Loucy (cell line): ENCODE data around the gene NID2.

Experiments used
- H2AFZ ChIP-seq: fragments of 200-600 bp; sonication (generic); 2 replicates; pipeline ENCODE4 v1.6.0; 2016; ENCODE audit warnings: antibody characterized with exemption, mild to moderate bottlenecking, low read length, moderate library complexity
- H3F3A ChIP-seq: fragments of 200-600 bp; 2 replicates; pipeline ENCODE4 v1.6.0; 2016; ENCODE audit warnings: antibody characterized with exemption, low read depth, mild to moderate bottlenecking
- H3K27me3 ChIP-seq: fragments of 200-600 bp; sonication (generic); 2 replicates; pipeline ENCODE4 v1.6.1; 2014; ENCODE audit warnings: low read length, mild to moderate bottlenecking; ENCODE audit not compliant: insufficient read depth, poor library complexity, severe bottlenecking
- H3K36me3 ChIP-seq: fragments of 200-600 bp; sonication (generic); 2 replicates; pipeline ENCODE4 v1.6.1; 2016; ENCODE audit warnings: low read length; ENCODE audit not compliant: insufficient read depth
- H3K4me1 ChIP-seq: fragments of 200-600 bp; sonication (generic); 2 replicates; pipeline ENCODE4 v1.5.1; 2014; ENCODE audit warnings: low read length, mild to moderate bottlenecking; ENCODE audit not compliant: insufficient read depth, poor library complexity, severe bottlenecking
- H3K4me2 ChIP-seq: fragments of 200-600 bp; sonication (generic); 2 replicates; pipeline ENCODE4 v1.6.0; 2014; ENCODE audit warnings: antibody characterized with exemption, low read length, low read depth, mild to moderate bottlenecking; ENCODE audit not compliant: poor library complexity, severe bottlenecking
- H3K4me3 ChIP-seq: fragments of 200-600 bp; sonication (generic); 2 replicates; pipeline ENCODE4 v1.5.1; 2014; ENCODE audit warnings: low read length, mild to moderate bottlenecking, mixed read lengths; ENCODE audit not compliant: poor library complexity, severe bottlenecking
- H3K79me2 ChIP-seq: fragments of 200-600 bp; sonication (generic); 2 replicates; pipeline ENCODE4 v1.6.1; 2014; ENCODE audit warnings: low read length; ENCODE audit not compliant: insufficient read depth
- H3K9ac ChIP-seq: fragments of 200-600 bp; sonication (generic); 2 replicates; pipeline ENCODE4 v1.6.0; 2014; ENCODE audit warnings: mild to moderate bottlenecking, low read depth, low read length, moderate library complexity; ENCODE audit not compliant: poor library complexity, severe bottlenecking
- H3K9me2 ChIP-seq: fragments of 200-600 bp; sonication (generic); replicated peaks from 2 replicates; pipeline ENCODE4 v1.6.1; 2016; ENCODE audit warnings: low read depth, low read length, mixed read lengths
- H3K9me3 ChIP-seq: fragments of 200-600 bp; sonication (generic); 2 replicates; pipeline ENCODE4 v1.6.1; 2014; ENCODE audit warnings: mild to moderate bottlenecking, antibody characterized with exemption, low read length, low read depth; ENCODE audit not compliant: insufficient read depth
- H4K20me1 ChIP-seq: fragments of 200-600 bp; sonication (generic); 2 replicates; pipeline ENCODE4 v1.6.0; 2014; ENCODE audit warnings: antibody characterized with exemption, low read length, mild to moderate bottlenecking; ENCODE audit not compliant: insufficient read depth, poor library complexity, severe bottlenecking
- EZH2phosphoT487 ChIP-seq: fragments of 200-600 bp; IDR thresholded peaks from 2 replicates; pipeline ENCODE4 v1.6.1; 2018; ENCODE audit warnings: antibody characterized with exemption, mild to moderate bottlenecking, moderate library complexity, borderline replicate concordance
- TF ChIP-seq, protein P1 (sequence below): fragments of 200-600 bp; sonication (generic); conservative IDR thresholded peaks from 2 replicates; pipeline ENCODE4 v1.5.1; 2014; ENCODE audit warnings: mild to moderate bottlenecking, antibody characterized with exemption, low read length

The NID2 gene

DNA sequence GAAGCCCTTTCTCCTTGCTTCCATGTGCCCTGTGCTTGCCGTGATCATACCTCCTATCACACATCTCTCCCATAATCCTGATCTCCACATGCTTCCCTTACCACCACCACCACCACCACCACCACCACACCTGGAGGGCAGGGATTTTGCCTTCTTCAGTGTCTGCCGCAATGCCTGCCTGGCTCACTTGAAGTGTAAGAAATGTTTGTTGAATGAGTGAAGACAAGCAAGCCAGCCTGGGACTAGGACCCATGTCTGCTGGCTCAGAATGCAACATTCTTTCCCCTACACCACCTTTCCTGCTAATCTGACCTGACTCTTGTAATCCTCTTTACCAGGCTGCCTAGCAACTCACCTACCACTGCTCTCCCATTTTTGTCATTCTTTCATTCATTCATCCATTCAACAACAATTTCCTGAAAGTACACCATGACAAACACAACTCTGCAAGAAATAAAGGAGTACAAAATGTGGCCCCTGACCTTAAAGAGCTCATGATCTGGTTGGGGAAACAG is 3.5 kb upstream of the NID2 start:
- TF ChIP-seq EZH2phosphoT487: no peak
- TF ChIP-seq, protein P1, sequence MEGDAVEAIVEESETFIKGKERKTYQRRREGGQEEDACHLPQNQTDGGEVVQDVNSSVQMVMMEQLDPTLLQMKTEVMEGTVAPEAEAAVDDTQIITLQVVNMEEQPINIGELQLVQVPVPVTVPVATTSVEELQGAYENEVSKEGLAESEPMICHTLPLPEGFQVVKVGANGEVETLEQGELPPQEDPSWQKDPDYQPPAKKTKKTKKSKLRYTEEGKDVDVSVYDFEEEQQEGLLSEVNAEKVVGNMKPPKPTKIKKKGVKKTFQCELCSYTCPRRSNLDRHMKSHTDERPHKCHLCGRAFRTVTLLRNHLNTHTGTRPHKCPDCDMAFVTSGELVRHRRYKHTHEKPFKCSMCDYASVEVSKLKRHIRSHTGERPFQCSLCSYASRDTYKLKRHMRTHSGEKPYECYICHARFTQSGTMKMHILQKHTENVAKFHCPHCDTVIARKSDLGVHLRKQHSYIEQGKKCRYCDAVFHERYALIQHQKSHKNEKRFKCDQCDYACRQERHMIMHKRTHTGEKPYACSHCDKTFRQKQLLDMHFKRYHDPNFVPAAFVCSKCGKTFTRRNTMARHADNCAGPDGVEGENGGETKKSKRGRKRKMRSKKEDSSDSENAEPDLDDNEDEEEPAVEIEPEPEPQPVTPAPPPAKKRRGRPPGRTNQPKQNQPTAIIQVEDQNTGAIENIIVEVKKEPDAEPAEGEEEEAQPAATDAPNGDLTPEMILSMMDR: no peak
- Histone ChIP-seq H3K79me2 (no peaks in the 10 kb centered on the region), H3K4me2 (no peak overlapping the region), H3K9ac (no peak overlapping the region), H2AFZ (no peak overlapping the region), H3K27me3 (no peaks in the 10 kb centered on the region), H3K9me3 (peaks cover 5% of the 10 kb centered on the region; the same call in 1 of the 2 replicates), H3K4me1 (peaks cover 13% of the 10 kb centered on the region), H3F3A (no peaks in the 10 kb centered on the region), H3K9me2 (no peaks in the 10 kb centered on the region), H4K20me1 (no peaks in the 10 kb centered on the region), H3K4me3 (no peak overlapping the region), H3K36me3 (no peaks in the 10 kb centered on the region)

- Histone ChIP-seq H3K4me1 (peaks cover 13% of the 10 kb centered on the region), H3K79me2 (no peaks in the 10 kb centered on the region), H2AFZ (no peak overlapping the region), H3K27me3 (no peaks in the 10 kb centered on the region), H3K9me3 (peaks cover 5% of the 10 kb centered on the region; the same call in 1 of the 2 replicates), H3K36me3 (no peaks in the 10 kb centered on the region), H3K9ac (no peak overlapping the region), H4K20me1 (no peaks in the 10 kb centered on the region), H3K9me2 (no peaks in the 10 kb centered on the region), H3K4me3 (no peak overlapping the region), H3K4me2 (no peak overlapping the region), H3F3A (no peaks in the 10 kb centered on the region)
- TF ChIP-seq, protein P1: peak; percentile 31
- no peak for TF ChIP-seq EZH2phosphoT487
Observed at GRCh38 chr14:52071675-52072074, 2.8 kb upstream of the NID2 start.

DNA sequence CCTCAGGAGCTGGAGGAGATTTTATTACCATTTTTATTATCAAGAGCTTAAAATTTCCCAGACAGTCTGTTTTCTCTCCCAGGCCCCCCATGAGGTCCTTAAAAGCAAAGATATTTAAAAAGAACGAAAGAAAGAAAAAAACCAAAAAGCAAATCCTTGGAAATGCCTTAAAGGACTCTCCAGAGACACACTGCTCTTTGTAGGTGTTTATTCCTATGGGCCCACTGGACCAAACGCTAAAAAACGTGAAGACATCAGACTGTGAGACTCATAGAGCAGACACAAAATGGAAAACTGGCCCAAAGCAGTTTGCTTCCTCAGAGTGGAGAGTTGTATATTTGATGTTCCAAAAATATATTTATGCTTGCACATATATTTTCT is 1.2 kb upstream of the NID2 start:
- Histone ChIP-seq H3K79me2 (no peaks in the 10 kb centered on the region), H3F3A (no peaks in the 10 kb centered on the region), H3K4me2 (peak overlapping the region; percentile 70), H4K20me1 (no peaks in the 10 kb centered on the region), H3K9ac (no peak overlapping the region), H3K9me2 (no peaks in the 10 kb centered on the region), H3K9me3 (peaks cover 5% of the 10 kb centered on the region; the same call in 1 of the 2 replicates), H3K36me3 (no peaks in the 10 kb centered on the region), H3K4me1 (peaks cover 13% of the 10 kb centered on the region), H3K4me3 (peak overlapping the region; percentile 68), H2AFZ (no peak overlapping the region), H3K27me3 (no peaks in the 10 kb centered on the region)
- no peak for TF ChIP-seq EZH2phosphoT487
- TF ChIP-seq, protein P1: no peak
